Measurements from ENCODE around the gene SRPK2.

DNA sequence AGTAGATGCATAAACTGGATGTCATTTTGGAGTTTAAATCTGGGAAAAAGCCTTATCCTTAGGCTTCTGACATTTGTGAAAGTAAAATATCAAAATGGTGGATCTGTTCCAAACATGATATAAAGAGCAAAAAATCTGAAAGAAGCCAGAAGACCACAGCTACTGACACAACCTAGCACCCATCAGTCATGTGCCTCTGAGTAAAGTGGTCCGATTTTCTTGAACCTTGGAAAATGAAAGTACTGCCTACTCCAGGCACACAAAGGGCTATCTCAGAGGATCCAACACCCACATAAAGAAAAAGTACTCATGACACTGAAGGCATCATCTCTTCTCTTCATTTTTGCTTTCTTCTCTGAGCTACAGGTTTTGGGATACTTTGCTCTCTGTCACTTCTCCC, 224.0 kb downstream of the SRPK2 start:
- TF ChIP-seq, protein P1, sequence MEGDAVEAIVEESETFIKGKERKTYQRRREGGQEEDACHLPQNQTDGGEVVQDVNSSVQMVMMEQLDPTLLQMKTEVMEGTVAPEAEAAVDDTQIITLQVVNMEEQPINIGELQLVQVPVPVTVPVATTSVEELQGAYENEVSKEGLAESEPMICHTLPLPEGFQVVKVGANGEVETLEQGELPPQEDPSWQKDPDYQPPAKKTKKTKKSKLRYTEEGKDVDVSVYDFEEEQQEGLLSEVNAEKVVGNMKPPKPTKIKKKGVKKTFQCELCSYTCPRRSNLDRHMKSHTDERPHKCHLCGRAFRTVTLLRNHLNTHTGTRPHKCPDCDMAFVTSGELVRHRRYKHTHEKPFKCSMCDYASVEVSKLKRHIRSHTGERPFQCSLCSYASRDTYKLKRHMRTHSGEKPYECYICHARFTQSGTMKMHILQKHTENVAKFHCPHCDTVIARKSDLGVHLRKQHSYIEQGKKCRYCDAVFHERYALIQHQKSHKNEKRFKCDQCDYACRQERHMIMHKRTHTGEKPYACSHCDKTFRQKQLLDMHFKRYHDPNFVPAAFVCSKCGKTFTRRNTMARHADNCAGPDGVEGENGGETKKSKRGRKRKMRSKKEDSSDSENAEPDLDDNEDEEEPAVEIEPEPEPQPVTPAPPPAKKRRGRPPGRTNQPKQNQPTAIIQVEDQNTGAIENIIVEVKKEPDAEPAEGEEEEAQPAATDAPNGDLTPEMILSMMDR (IDR thresholded peaks at IDR 0.05; ENCODE audit: insufficient read depth, low read depth, low read length): no peak
- TF ChIP-seq EZH2 (IDR thresholded peaks at IDR 0.05; ENCODE audit: insufficient read depth, low read length): no peak

Data from astrocyte (in vitro differentiated cells and primary cell).